ENCODE measurements around the gene TESMIN.

DNA sequence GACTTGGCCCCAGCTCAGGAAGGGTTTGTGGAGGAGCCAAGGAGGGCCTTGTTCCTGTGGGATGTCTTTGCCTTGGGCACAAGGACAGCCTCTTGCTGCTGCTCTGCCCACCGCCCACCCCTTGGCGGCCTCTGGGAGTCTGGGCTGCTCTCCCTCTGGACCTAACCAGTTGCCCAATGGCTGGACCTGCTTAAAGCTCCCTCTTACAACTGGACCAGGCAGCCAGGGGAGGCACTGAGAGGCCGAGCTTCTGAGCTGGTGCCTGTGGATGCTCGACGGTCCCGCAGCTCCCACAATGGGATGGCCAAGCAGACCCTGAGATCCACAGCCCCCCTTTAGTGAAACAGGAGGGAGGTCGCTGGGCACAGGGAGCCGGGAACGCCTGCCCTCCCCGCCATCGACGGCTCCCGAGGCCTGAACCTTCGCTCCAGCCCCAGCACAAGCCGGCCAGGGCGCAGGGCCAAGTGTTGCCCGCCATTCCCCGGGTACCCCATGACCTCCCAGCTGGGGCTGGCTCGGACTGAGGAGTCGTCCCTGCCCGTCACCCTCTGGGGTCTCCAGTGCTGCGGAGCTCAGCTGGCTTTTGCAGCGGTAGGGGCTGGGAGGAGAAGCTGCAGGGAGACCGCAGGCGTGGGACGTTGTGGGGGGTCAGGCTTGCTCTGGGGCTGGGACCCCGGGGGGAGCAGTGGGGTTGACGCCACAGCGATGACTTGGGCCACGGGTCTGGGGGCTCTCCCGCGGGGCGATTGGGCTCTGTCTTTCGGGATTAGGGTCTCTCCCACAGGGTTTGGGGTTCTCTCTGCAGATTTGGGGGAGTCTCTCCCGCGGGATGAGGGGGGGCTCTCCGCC, 67.6 kb downstream of the TESMIN start:
- no peak for TF ChIP-seq POLR2A (IDR thresholded peaks at IDR 0.05)
- TF ChIP-seq, protein P1, sequence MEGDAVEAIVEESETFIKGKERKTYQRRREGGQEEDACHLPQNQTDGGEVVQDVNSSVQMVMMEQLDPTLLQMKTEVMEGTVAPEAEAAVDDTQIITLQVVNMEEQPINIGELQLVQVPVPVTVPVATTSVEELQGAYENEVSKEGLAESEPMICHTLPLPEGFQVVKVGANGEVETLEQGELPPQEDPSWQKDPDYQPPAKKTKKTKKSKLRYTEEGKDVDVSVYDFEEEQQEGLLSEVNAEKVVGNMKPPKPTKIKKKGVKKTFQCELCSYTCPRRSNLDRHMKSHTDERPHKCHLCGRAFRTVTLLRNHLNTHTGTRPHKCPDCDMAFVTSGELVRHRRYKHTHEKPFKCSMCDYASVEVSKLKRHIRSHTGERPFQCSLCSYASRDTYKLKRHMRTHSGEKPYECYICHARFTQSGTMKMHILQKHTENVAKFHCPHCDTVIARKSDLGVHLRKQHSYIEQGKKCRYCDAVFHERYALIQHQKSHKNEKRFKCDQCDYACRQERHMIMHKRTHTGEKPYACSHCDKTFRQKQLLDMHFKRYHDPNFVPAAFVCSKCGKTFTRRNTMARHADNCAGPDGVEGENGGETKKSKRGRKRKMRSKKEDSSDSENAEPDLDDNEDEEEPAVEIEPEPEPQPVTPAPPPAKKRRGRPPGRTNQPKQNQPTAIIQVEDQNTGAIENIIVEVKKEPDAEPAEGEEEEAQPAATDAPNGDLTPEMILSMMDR (IDR thresholded peaks at IDR 0.05): no peak
